SHP77 treated with DMSO at 0.1 percent for 48 hours (cell line): ENCODE data around the gene HMGN2.
A peak's percentile ranks its signal among the peaks of the same experiment; 100 is the strongest.

ENCODE experiments used
- DNase-seq: peaks from one replicate; lab custom pipeline; 2025; lab: John Stamatoyannopoulos, UW

Gene HMGN2

GRCh38 chr1:26472320-26472900 lies at the start of gene HMGN2:
TSS of gene HMGN2 (plus strand) at chr1:26472440. CDS start at chr1:26472613, 173 bp downstream.
- DNase-seq = peak; percentile 78

GRCh38 chr1:26429721-26430120 lies 42.5 kb upstream of the HMGN2 start:
- no peak for DNase-seq

GRCh38 chr1:26431979-26432695 lies 40.1 kb upstream of the HMGN2 start, which contains the start of gene DHDDS:
TSS of gene DHDDS (plus strand) at chr1:26432321. CDS start at chr1:26432946, 625 bp downstream.
- peak; percentile 89 for DNase-seq

GRCh38 chr1:26432793-26433192 lies 39.4 kb upstream of the HMGN2 start:
- DNase-seq = no peak

- no peak for DNase-seq
Observed at GRCh38 chr1:26434161-26434752, 38.0 kb upstream of the HMGN2 start.

- DNase-seq = no peak
Observed at GRCh38 chr1:26438041-26438440, 34.2 kb upstream of the HMGN2 start.

GRCh38 chr1:26440259-26440658 lies 32.0 kb upstream of the HMGN2 start:
- no peak for DNase-seq

GRCh38 chr1:26449868-26450267 lies 22.4 kb upstream of the HMGN2 start:
- DNase-seq = no peak

- DNase-seq = no peak
Observed at GRCh38 chr1:26450908-26451307, 21.3 kb upstream of the HMGN2 start.

GRCh38 chr1:26452459-26453183 lies 19.6 kb upstream of the HMGN2 start:
- no peak for DNase-seq

- DNase-seq = no peak
Observed at GRCh38 chr1:26459148-26459547, 13.1 kb upstream of the HMGN2 start.

GRCh38 chr1:26459573-26460031 lies 12.6 kb upstream of the HMGN2 start:
- peak; percentile 27 for DNase-seq

GRCh38 chr1:26468911-26469310 lies 3.3 kb upstream of the HMGN2 start:
- DNase-seq = no peak

- DNase-seq = no peak
Observed at GRCh38 chr1:26469558-26469957, 2.7 kb upstream of the HMGN2 start.

GRCh38 chr1:26470878-26471497 lies 1.3 kb upstream of the HMGN2 start:
- no peak for DNase-seq

GRCh38 chr1:26471498-26472319 lies 531 bp upstream of the HMGN2 start:
- no peak for DNase-seq

GRCh38 chr1:26472901-26473845 lies 933 bp downstream of the HMGN2 start:
- peak; percentile 60 for DNase-seq

- no peak for DNase-seq
Observed at GRCh38 chr1:26474818-26475217, 2.6 kb downstream of the HMGN2 start.

- DNase-seq = no peak
Observed at GRCh38 chr1:26475989-26476388, 3.7 kb downstream of the HMGN2 start.

GRCh38 chr1:26476958-26477357 lies 4.7 kb downstream of the HMGN2 start:
- DNase-seq = no peak
